WTC11 (cell line): ENCODE measurements around the gene KPNA2.

Source experiments
- ATF6 ChIP-seq: sonication (generic); formaldehyde crosslinking; IDR thresholded peaks from 2 replicates; pipeline ENCODE4 v1.8.1; 2023; ENCODE audit warnings: mild to moderate bottlenecking, missing genetic modification reagents
- CTCF ChIP-seq: fragments of 200-600 bp; IDR thresholded peaks from 2 replicates; pipeline ENCODE4 v1.8.0; 2022; ENCODE audit warnings: antibody characterized with exemption
- E2F4 ChIP-seq: sonication (generic); formaldehyde crosslinking; IDR thresholded peaks from 2 replicates; pipeline ENCODE4 v1.8.1; 2022; ENCODE audit warnings: low read depth, mild to moderate bottlenecking, moderate library complexity, missing genetic modification reagents, borderline replicate concordance
- NR2C2 ChIP-seq: sonication (generic); formaldehyde crosslinking; IDR thresholded peaks from 2 replicates; pipeline ENCODE4 v1.8.0; 2022; ENCODE audit warnings: mild to moderate bottlenecking, missing genetic modification reagents
- ZNF425 ChIP-seq: fragments of 250-450 bp; sonication (Bioruptor Pico); conservative IDR thresholded peaks from 2 replicates; pipeline ENCODE4 v1.9.0; 2021; ENCODE audit warnings: mild to moderate bottlenecking

GRCh38 chr17:68053231-68054013, 17.9 kb downstream of the KPNA2 start:
- TF ChIP-seq CTCF = no peak
- TF ChIP-seq ATF6 = no peak
- no peak for TF ChIP-seq ZNF425
- TF ChIP-seq NR2C2 (CRISPR knock-in tag) = no peak
- no peak for TF ChIP-seq E2F4 (CRISPR knock-in tag)
